ENCODE results near the gene TSPAN15.
"Not testable (repeated sequence)": the region's sequence is repeated elsewhere in the genome, so short reads cannot be mapped to it uniquely, and the experiment has no call there.

Gene TSPAN15

DNA sequence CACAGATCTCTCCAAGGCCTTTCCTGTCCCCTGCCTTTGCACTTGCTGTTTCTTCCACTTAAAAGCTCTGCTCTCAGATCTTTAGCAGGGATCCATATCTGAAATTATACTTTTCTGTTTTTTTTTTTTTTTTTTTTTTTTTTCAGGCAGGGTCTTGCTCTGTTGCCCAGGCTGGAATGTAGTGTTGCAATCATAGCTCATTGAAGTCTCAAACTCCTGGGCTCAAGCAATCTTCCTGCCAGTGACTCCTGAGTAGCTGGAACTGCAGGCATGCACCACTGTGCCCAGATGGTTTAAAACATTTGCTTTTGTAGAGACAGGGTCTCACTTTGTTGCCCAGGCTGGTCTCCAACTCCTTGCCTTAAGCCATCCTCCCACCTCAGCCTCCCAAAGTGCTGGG lies 5.0 kb upstream of the TSPAN15 start:
- DNase-seq (ENCODE audit: low read depth, low spot score): no peak

DNA sequence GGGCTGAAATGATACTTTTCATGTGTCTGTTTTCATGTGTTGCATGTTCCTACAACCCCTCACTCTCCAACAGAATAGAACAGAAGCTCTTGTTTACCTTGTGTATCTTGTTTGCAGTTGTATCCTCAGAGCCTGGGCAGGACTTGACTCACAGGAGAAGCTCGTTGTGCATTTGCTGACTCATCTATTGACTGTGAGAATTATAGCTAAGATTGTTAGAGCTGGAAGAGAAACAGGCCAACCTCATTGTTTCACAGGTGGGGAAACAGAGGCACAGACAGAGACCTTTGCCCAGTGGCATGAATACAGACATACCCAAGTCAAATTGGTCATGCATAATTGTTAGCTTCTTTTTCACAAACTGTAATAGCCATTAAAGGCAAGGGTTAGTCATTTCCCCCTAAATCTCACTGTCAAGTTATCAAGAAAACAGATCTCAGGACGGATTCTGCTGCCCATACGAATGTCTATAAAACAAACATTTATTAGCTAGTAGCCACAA lies 4.6 kb upstream of the TSPAN15 start:
- DNase-seq (ENCODE audit: low read depth, low spot score): peak; percentile 22

- no peak for DNase-seq (ENCODE audit: low read depth, low spot score)
These were observed 1.4 kb upstream of the TSPAN15 start for GRCh38 chr10:69449841-69450240.

DNA sequence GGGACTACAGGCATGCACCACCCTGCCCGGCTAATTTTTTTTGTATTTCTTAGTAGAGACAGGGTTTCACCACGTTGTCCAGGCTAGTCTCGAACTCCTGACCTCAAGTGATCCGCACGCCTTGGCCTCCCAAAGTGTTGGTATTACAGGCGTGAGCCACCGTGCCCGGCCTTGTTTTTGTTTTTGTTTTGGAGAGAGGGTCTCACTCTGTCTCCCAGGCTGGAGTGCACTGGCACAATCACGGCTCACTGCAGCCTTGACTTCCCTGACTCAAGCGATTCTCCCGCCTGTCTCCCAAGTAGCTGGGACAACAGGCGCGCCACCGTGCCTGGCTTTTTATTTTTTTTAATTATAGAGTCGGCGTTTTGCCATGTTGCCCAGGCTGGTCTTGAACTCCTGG lies 870 bp upstream of the TSPAN15 start:
- not testable (repeated sequence) for DNase-seq (ENCODE audit: low read depth, low spot score)

- DNase-seq (ENCODE audit: low read depth, low spot score): no peak
These were observed 553 bp downstream of the TSPAN15 start for GRCh38 chr10:69451784-69452251.

DNA sequence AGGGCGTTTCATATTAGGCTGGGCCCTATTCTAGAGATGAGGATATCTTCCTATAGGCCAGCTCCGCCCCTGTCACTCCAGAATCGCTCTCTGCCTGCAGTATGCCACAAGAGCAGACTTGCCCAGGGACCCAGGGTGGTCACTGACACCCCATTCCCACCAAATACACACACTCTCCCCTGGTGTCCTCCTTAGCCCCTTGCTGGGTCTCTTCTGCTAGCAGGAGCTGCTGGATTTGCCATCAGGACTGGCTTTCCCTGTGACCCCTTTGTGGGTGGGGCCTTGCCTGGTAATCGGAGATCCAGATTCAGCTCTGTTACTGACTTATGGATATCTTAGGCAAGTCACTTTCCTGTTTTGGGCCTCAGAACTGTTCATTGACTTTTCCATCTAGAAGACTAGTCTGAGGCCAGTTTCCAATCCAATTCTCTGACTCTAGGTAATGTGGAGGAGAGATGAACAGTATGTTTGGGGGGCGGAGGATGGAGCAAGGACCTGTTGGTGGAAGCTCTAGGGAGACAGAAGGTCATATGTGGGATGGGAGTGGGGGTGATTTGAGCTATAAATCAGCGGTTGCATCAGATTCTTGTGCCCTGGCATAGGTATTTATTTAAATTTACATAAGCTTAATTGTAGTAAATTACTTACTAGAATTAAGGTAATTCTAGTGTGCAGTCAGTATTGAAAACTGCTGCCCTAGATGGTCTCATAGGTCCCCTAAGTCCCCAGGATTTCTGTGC lies 1.6 kb downstream of the TSPAN15 start:
- no peak for DNase-seq (ENCODE audit: low read depth, low spot score)

DNA sequence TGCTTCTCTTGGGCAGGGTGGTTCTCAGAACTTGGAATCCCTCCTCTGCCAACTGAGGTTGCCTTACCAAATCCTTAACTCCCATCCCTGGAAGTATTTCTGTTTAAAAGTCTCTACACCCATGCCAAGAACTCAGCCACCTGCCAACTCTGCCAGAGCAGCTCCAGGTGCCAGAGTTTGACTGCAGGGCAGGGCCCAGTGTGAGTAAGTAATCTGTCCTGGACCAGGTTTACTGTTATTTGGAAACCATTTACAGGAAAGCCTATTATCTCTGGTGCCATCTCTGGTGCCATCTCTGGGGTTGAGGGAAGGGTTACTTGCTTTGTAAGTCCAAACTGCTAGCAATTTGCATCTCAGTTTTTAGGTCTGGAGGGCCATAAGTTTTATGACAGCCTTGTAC lies 2.5 kb downstream of the TSPAN15 start:
- DNase-seq (ENCODE audit: low read depth, low spot score): no peak

- no peak for DNase-seq (ENCODE audit: low read depth, low spot score)
These were observed 3.9 kb downstream of the TSPAN15 start for GRCh38 chr10:69455006-69455763.

DNA sequence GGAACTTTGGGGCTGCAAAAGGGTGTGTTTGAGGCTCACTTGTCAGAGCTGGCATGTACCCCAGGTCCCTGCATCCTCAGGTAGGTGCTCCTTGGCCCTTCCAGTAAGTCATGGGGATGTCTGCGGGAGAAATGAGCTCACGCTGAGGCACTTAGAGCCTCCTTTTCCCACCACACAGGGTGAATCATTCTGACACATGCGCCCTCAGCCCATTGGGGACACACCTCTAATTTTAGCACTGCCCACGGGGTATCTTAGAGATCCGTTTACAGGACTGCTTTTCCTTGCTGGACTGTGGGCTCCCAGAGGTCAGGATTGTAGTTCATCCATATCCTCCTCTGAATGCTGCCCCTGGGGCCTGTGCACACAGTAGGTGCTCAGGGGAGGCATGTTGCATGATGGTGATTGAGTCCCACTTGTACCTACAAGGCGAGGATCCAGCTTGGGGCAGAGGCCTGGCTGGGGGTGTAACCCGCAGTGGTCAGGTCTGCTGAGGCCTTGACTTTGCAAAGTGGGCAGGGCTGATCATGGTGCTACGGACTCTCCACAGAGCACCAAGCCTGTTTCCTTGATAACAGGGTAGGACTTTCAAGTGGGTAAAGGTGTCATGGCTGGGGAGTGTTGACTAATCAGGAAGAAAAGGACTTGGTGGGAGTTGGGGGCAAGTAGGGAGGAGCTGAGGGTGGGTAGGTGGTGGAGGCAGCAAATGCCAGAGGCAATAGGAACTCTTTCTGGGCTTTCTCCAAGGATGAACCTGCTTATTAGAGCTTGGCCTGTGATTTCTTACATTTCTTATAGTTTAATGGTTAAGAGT lies 5.8 kb downstream of the TSPAN15 start:
- no peak for DNase-seq (ENCODE audit: low read depth, low spot score)

GRCh38 chr10:69457771-69458237 lies 6.5 kb downstream of the TSPAN15 start:
- no peak for DNase-seq (ENCODE audit: low read depth, low spot score)

DNA sequence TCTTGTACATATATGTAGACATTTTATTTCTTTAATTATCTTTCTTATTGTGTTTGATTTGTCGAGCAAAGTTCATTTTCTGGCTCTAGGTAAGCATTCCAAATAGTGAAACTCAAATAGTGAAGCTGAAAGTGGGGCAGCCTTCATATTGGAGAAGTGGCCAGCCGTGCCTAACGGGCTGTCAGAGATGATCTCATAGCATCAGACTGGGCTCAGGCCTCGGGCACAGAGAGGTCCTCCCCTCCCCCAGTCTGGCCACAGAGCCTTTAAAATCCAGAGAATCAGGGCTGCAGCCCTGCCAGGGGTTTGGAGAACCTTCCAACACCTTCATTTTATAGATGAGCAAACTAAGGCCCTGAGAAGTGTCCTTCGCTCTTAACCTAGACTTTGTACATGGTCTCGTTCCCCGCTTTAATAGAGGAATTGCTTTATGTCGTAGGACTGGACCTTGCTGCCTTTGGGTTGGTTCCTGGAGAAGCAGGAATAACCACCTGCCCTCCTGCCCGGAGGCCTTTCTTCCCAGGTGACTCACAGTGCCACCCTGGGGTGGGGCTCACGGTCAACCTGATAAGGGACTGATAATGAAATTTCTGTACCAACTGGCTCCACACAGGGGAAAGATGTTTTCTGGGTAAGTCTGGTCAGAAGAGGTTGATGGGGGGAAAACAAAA lies 7.3 kb downstream of the TSPAN15 start:
- DNase-seq (ENCODE audit: low read depth, low spot score): no peak

GRCh38 chr10:69459101-69459790 lies 8.0 kb downstream of the TSPAN15 start:
- no peak for DNase-seq (ENCODE audit: low read depth, low spot score)

- DNase-seq (ENCODE audit: low read depth, low spot score): no peak
These were observed 8.8 kb downstream of the TSPAN15 start for GRCh38 chr10:69459893-69460575.

DNA sequence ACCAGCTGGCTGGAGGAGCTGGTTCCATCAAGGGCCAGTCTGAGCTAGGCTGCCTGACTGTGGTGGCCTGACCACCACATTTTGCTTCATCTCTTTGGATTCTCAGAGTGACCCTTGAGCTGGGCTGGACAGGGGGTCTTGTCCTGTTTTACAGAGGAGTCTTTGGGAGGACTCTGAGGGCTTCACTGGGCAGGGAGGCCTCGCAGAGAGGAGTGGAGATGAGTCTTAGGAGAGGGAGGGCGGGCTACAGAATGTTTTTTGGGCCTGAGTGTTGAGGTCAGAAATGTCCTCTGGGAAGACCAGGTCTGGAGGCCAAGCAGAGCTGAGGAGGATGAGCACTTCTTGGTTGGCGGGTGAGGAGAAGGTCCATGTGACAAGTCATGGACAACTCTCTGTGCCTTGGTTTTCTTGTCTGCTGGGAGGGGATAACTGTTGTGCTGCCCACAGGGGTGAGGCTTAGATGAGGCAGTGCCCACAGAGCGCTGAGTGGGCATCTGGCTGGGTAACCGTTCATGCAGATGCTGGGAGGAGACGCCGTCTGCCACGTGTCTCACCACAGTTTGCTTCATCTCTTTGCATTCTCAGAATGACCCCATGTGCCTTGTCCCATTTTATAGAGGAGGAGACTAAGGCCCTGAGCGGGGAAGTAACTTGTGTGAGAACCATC lies 9.4 kb downstream of the TSPAN15 start:
- no peak for DNase-seq (ENCODE audit: low read depth, low spot score)

DNA sequence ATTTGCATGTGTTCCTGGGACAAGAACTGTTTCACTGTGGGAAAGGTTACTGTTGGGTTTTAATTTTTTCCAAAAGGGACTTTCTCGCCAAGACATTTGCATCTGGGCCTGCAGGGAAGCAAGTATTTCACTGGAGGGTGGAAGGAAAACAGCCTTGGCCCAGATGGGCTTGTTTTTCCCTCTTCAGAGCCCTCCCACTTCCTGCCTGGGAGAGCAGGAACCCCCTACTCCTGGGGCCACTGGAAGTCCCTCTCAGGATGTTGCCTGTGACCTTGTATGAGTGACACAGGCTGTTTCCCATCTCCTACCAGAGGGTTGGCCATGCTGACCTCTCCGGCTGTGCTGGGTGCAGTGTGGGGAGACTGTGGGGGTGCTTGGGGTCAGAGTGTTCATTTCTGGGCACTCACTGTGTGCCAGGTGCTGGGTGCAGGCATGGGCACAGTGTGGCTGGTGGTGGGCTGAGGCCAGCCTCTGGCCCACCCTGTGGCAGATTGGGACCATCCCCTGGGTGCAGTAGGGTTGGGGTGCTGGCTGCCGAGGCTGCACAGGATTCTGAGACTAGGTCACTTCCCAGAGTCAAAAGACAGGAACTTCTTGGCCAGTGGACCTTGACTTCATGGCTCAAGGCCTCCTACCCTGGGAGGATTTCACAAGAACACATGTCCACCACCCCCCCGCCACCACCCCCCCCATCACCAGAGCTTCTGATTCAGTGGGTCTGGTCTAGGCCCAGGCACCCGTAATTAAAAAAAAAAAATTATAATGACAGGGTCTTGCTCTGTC lies 10.2 kb downstream of the TSPAN15 start:
- no peak for DNase-seq (ENCODE audit: low read depth, low spot score)

GRCh38 chr10:69463886-69464285 lies 12.6 kb downstream of the TSPAN15 start:
- no peak for DNase-seq (ENCODE audit: low read depth, low spot score)

- DNase-seq (ENCODE audit: low read depth, low spot score): no peak
These were observed 13.1 kb downstream of the TSPAN15 start for GRCh38 chr10:69464401-69464800.

- DNase-seq (ENCODE audit: low read depth, low spot score): no peak
These were observed 13.6 kb downstream of the TSPAN15 start for GRCh38 chr10:69464801-69465401.

Measured in brain pericyte (primary cell).